SK-N-SH (cell line): ENCODE measurements around the gene SGSM2. TPM values are rescaled to one million over a fixed set of nuclear protein-coding genes. Genes with fewer than 3 reads are reported as not detected.

Experiments
- CTCF ChIA-PET: fragments of 300-600, 350-600 bp; formaldehyde crosslinking; extraction: SDS; loops from one replicate; lab custom pipeline; 2021; lab: Yijun Ruan, JAX
- POLR2A ChIA-PET: fragments of 350-600 bp; sonication (Branson Sonifier 250); formaldehyde crosslinking; extraction: SDS; loops from one replicate; lab custom pipeline; 2020; ENCODE audit warnings: antibody characterized with exemption, inconsistent platforms; lab: Yijun Ruan, JAX
- DNase-seq: peaks from one replicate; pipeline ENCODE4 v3.0.0; 2012
- H2AFZ ChIP-seq: fragments of 200-600 bp; sonication (generic); 2 replicates; pipeline ENCODE4 v1.8.1; 2016; ENCODE audit warnings: antibody characterized with exemption, mild to moderate bottlenecking, low read depth
- H3F3A ChIP-seq: fragments of 200-600 bp; sonication (generic); replicated peaks from 2 replicates; pipeline ENCODE3; 2016; ENCODE audit warnings: antibody characterized with exemption, mild to moderate bottlenecking; ENCODE audit not compliant: insufficient read depth
- H3K27ac ChIP-seq, 2 experiments: fragments of 200-500 bp in 1 of 2; fragments of 200-600 bp in 1 of 2; sonication (Bioruptor generic) in 1 of 2; sonication (generic), shearing (Covaris generic) in 1 of 2; 2 replicates each; pipeline versions ENCODE4 v1.5.1 to v1.6.1; 2014 to 2016; ENCODE audit warnings: low read depth in 2 of 2, inconsistent platforms in 1 of 2, low read length in 1 of 2, mild to moderate bottlenecking in 1 of 2, mixed read lengths in 1 of 2
- H3K27me3 ChIP-seq: fragments of 200-600 bp; sonication (generic), shearing (Covaris generic); 2 replicates; pipeline ENCODE4 v1.6.1; 2016; ENCODE audit warnings: mixed run types; ENCODE audit not compliant: insufficient read depth
- H3K36me3 ChIP-seq, 2 experiments: fragments of 200-500 bp in 1 of 2; fragments of 200-600 bp in 1 of 2; sonication (Bioruptor generic) in 1 of 2; sonication (generic) in 1 of 2; replicated peaks in 1 of 2; 2 replicates each; pipeline versions ENCODE3 to v1.5.1; 2014 to 2016; ENCODE audit warnings: low read length in 1 of 2, mild to moderate bottlenecking in 1 of 2; ENCODE audit not compliant: insufficient read depth in 2 of 2, control insufficient read depth in 1 of 2
- H3K4me1 ChIP-seq, 2 experiments: fragments of 200-500 bp in 1 of 2; fragments of 200-600 bp in 1 of 2; sonication (Bioruptor generic) in 1 of 2; sonication (generic), shearing (Covaris generic) in 1 of 2; 2 replicates each; pipeline versions ENCODE4 v1.5.1 to v1.6.1; 2014 to 2016; ENCODE audit warnings: low read depth in 1 of 2, low read length in 1 of 2, mixed run types in 1 of 2; ENCODE audit not compliant: insufficient read depth in 2 of 2, control insufficient read depth in 1 of 2
- H3K4me2 ChIP-seq: fragments of 200-600 bp; sonication (generic), shearing (Covaris generic); 2 replicates; pipeline ENCODE4 v1.6.1; 2017; ENCODE audit warnings: mixed run types
- H3K4me3 ChIP-seq, 2 experiments: fragments of 200-500 bp in 1 of 2; fragments of 200-600 bp in 1 of 2; sonication (Bioruptor generic) in 1 of 2; sonication (generic), shearing (Covaris generic) in 1 of 2; 2 replicates each; pipeline versions ENCODE4 v1.5.1 to v1.8.1; 2014 to 2016; ENCODE audit warnings: low read depth in 2 of 2, inconsistent platforms in 1 of 2, low read length in 1 of 2, mild to moderate bottlenecking in 1 of 2, mixed read lengths in 1 of 2, moderate library complexity in 1 of 2
- H3K79me2 ChIP-seq: fragments of 200-600 bp; sonication (generic); 2 replicates; pipeline ENCODE4 v1.8.1; 2017; ENCODE audit warnings: mild to moderate bottlenecking; ENCODE audit not compliant: insufficient read depth
- H3K9ac ChIP-seq: fragments of 200-600 bp; sonication (generic); 2 replicates; pipeline ENCODE4 v1.6.1; 2017; ENCODE audit warnings: mixed run types
- H3K9me2 ChIP-seq: fragments of 200-600 bp; sonication (generic); 2 replicates; pipeline ENCODE4 v1.6.1; 2017; ENCODE audit warnings: mixed run types
- H3K9me3 ChIP-seq: fragments of 200-600 bp; sonication (generic); 2 replicates; pipeline ENCODE4 v1.6.1; 2017; ENCODE audit warnings: mixed run types, mild to moderate bottlenecking, moderate library complexity
- H4K20me1 ChIP-seq: fragments of 200-600 bp; sonication (generic); 2 replicates; pipeline ENCODE4 v1.6.1; 2017; ENCODE audit warnings: mild to moderate bottlenecking, mixed run types; ENCODE audit not compliant: insufficient read depth
- CHD2 ChIP-seq: fragments of 150-350 bp; IDR thresholded peaks from 2 replicates; pipeline ENCODE4 v1.6.1; 2018; ENCODE audit warnings: low read length; ENCODE audit not compliant: partially characterized antibody
- EP300 ChIP-seq, 2 experiments: IDR thresholded peaks; 2 replicates each; pipeline versions ENCODE4 v1.4.0 to v1.6.1; 2012; ENCODE audit warnings: borderline replicate concordance in 1 of 2, low read depth in 1 of 2, low read length in 1 of 2
- FOXJ3 ChIP-seq: sonication (generic); formaldehyde crosslinking; IDR thresholded peaks from 2 replicates; pipeline ENCODE4 v1.5.1; 2020; ENCODE audit warnings: mild to moderate bottlenecking, missing genetic modification reagents
- FOXM1 ChIP-seq: IDR thresholded peaks from 2 replicates; pipeline ENCODE4 v1.4.0; 2012; ENCODE audit warnings: low read depth, mild to moderate bottlenecking
- GABPA ChIP-seq: IDR thresholded peaks from 2 replicates; pipeline ENCODE4 v1.4.0; 2012; ENCODE audit warnings: low read depth, mild to moderate bottlenecking
- GATA2 ChIP-seq: sonication (generic); formaldehyde crosslinking; IDR thresholded peaks from 2 replicates; pipeline ENCODE4 v1.5.0; 2020; ENCODE audit warnings: mild to moderate bottlenecking, missing genetic modification reagents
- MAX ChIP-seq: IDR thresholded peaks from 2 replicates; pipeline ENCODE4 v1.4.0; 2012; ENCODE audit warnings: low read depth
- MXI1 ChIP-seq: IDR thresholded peaks from 2 replicates; pipeline ENCODE4 v1.6.1; 2012; ENCODE audit warnings: mild to moderate bottlenecking, low read depth, low read length, improper control_type of control experiment
- NFIC ChIP-seq: IDR thresholded peaks from 2 replicates; pipeline ENCODE4 v1.4.0; 2012; ENCODE audit warnings: borderline replicate concordance
- NRF1 ChIP-seq: IDR thresholded peaks from 2 replicates; pipeline ENCODE4 v1.6.1; 2012; ENCODE audit warnings: low read depth, mild to moderate bottlenecking, low read length
- POLR2AphosphoS5 ChIP-seq: IDR thresholded peaks from 2 replicates; pipeline ENCODE4 v1.6.1; 2012; ENCODE audit warnings: low read depth, low read length
- RAD21 ChIP-seq: IDR thresholded peaks from 2 replicates; pipeline ENCODE4 v1.6.1; 2012; ENCODE audit warnings: mild to moderate bottlenecking, low read length
- RCOR1 ChIP-seq: fragments of 150-350 bp; IDR thresholded peaks from 2 replicates; pipeline ENCODE4 v1.6.1; 2017; ENCODE audit warnings: antibody characterized with exemption, low read length
- REST ChIP-seq: IDR thresholded peaks from 2 replicates; pipeline ENCODE4 v1.6.1; 2012; ENCODE audit warnings: mild to moderate bottlenecking, low read depth, low read length, moderate library complexity
- RFX5 ChIP-seq: IDR thresholded peaks from 2 replicates; pipeline ENCODE4 v1.6.1; 2012; ENCODE audit warnings: mild to moderate bottlenecking, improper control_type of control experiment, low read length
- TAF1 ChIP-seq: IDR thresholded peaks from 2 replicates; pipeline ENCODE4 v1.6.1; 2012; ENCODE audit warnings: low read depth, mild to moderate bottlenecking, low read length, moderate library complexity, borderline replicate concordance
- TEAD4 ChIP-seq: IDR thresholded peaks from 2 replicates; pipeline ENCODE4 v1.4.0; 2012; ENCODE audit warnings: mild to moderate bottlenecking, borderline replicate concordance; ENCODE audit not compliant: insufficient read depth
- WGBS: methylation state at CpG from one replicate; pipeline ENCODE4 v1.1.6; 2017; ENCODE audit warnings: low lambda C conversion rate; 5-methylcytosine and 5-hydroxymethylcytosine counted together
- polyA plus RNA-seq, 3 experiments: library from polyadenylated mRNA; depleted of rRNA; stranded (reverse); fragments of >200 nt; gene quantifications; 2 replicates each; pipeline ENCODE4 v1.2.3, GENCODE V29; 2012
- TF ChIP-seq, protein P1 (sequence below): IDR thresholded peaks from 2 replicates; pipeline ENCODE4 v1.4.0; 2012; ENCODE audit warnings: low read depth, borderline replicate concordance

SGSM2 gene
- polyA plus RNA-seq, 1 of the 3 experiments (the other 2 are of a cell fraction): 85.9 TPM

GRCh38 chr17:2399572-2400473, 62.5 kb downstream of the SGSM2 start (continued):
- TF ChIP-seq MAX: peak; percentile 96
- TF ChIP-seq GATA2: no peak
- TF ChIP-seq GABPA: no peak
- peak; percentile 96 for TF ChIP-seq MXI1
- no peak for TF ChIP-seq CHD2
- peak; percentile 64; the same call in 1 of the 2 replicates for TF ChIP-seq TEAD4
- TF ChIP-seq TAF1: peak; percentile 64; the same call in 1 of the 2 replicates
- no peak for TF ChIP-seq REST
- TF ChIP-seq, protein P1, sequence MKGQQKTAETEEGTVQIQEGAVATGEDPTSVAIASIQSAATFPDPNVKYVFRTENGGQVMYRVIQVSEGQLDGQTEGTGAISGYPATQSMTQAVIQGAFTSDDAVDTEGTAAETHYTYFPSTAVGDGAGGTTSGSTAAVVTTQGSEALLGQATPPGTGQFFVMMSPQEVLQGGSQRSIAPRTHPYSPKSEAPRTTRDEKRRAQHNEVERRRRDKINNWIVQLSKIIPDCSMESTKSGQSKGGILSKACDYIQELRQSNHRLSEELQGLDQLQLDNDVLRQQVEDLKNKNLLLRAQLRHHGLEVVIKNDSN: peak; percentile 85
- no peak for TF ChIP-seq EP300 (IDR thresholded peaks at IDR 0.05; ENCODE audit: borderline replicate concordance in 1 of 2, low read depth in 1 of 2, low read length in 1 of 2)
- peak; percentile 62 for TF ChIP-seq POLR2AphosphoS5
- TF ChIP-seq FOXM1: no peak
- TF ChIP-seq NFIC: no peak
- TF ChIP-seq NRF1: peak; percentile 24
- TF ChIP-seq FOXJ3 (CRISPR knock-in tag): no peak
- TF ChIP-seq RAD21: no peak

DNA sequence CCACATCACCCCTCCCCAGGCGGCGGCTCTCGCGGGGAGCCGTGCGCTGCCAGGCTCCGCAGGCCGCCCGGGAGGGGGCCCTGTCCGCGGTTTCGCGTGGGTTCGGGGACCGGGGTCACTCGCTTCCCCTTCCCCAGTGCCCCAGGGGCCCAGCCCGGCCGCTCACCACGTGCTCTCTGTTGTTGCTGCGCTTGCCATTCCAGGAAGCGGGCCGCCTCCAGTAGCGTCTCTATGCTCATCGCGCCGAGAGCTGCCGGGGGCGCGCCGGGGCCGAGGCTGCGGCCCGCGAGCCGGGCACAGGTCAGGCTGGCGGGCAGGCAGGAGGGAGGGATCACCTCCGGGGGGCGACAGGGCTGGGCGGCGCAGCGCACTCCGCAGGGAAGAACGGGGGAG, 63.2 kb downstream of the SGSM2 start:
- Histone ChIP-seq H3K27me3 (no peaks in the 10 kb centered on the region), H3K4me1 (peaks cover 41 to 43% of the 10 kb centered on the region in 2 experiments), H3K79me2 (peaks cover 38% of the 10 kb centered on the region), H3K9me2 (no peaks in the 10 kb centered on the region), H4K20me1 (peaks cover 10% of the 10 kb centered on the region; the same call in 1 of the 2 replicates), H3K4me2 (peak overlapping the region; percentile 98), H3K27ac (peak overlapping the region; percentile 90 to 100), H3K9ac (peak overlapping the region; percentile 99), H3K36me3 (no peaks in the 10 kb centered on the region), H3F3A (peaks cover 39% of the 10 kb centered on the region), H3K4me3 (peak overlapping the region; percentile 99), H3K9me3 (no peaks in the 10 kb centered on the region), H2AFZ (no peak overlapping the region)
- TF ChIP-seq, protein P1: peak; percentile 30; the same call in 1 of the 2 replicates
- TF ChIP-seq FOXM1 (no peak), MXI1 (peak; percentile 68), RCOR1 (no peak), MAX (peak; percentile 35; the same call in 1 of the 2 replicates), RFX5 (no peak)
- WGBS: under 1% methylated on average over 27 of the region's 43 CpGs
- ChIA-PET POLR2A (interaction anchor here (1.1 to 2.2 kb wide), 3 partner anchors 8 to 12 kb away, joined by 3 to 12 read pairs (median 8); no protein-coding TSS in a partner anchor), CTCF (interaction anchor here (1.0 to 27.8 kb wide), 2 partner anchors 16 to 25 kb away, joined by 5 to 654 read pairs; no protein-coding TSS in a partner anchor)
- DNase-seq: peak; percentile 51
